Ishikawa (cell line): ENCODE results near the gene ADAMTSL1.

Experiments
- CEBPB ChIP-seq: IDR thresholded peaks from 2 replicates; pipeline ENCODE4 v1.6.1; 2012
- EGR1 ChIP-seq: IDR thresholded peaks from 2 replicates; pipeline ENCODE4 v1.6.1; 2012
- EP300 ChIP-seq: IDR thresholded peaks from 2 replicates; pipeline ENCODE4 v1.6.1; 2012; ENCODE audit warnings: borderline replicate concordance
- FOXM1 ChIP-seq: IDR thresholded peaks from 2 replicates; pipeline ENCODE4 v1.6.1; 2012; ENCODE audit warnings: low read depth, borderline replicate concordance
- MAX ChIP-seq: IDR thresholded peaks from 2 replicates; pipeline ENCODE4 v1.6.1; 2012
- NFIC ChIP-seq: IDR thresholded peaks from 2 replicates; pipeline ENCODE4 v1.6.1; 2012
- RAD21 ChIP-seq: IDR thresholded peaks from 2 replicates; pipeline ENCODE4 v1.6.1; 2012; ENCODE audit warnings: low read depth
- REST ChIP-seq: IDR thresholded peaks from 2 replicates; pipeline ENCODE4 v1.6.1; 2012; ENCODE audit warnings: low read depth, mild to moderate bottlenecking
- TAF1 ChIP-seq: IDR thresholded peaks from 2 replicates; pipeline ENCODE4 v1.6.1; 2012; ENCODE audit warnings: low read depth, mild to moderate bottlenecking
- YY1 ChIP-seq: IDR thresholded peaks from 2 replicates; pipeline ENCODE4 v1.6.1; 2012; ENCODE audit warnings: low read depth

DNA sequence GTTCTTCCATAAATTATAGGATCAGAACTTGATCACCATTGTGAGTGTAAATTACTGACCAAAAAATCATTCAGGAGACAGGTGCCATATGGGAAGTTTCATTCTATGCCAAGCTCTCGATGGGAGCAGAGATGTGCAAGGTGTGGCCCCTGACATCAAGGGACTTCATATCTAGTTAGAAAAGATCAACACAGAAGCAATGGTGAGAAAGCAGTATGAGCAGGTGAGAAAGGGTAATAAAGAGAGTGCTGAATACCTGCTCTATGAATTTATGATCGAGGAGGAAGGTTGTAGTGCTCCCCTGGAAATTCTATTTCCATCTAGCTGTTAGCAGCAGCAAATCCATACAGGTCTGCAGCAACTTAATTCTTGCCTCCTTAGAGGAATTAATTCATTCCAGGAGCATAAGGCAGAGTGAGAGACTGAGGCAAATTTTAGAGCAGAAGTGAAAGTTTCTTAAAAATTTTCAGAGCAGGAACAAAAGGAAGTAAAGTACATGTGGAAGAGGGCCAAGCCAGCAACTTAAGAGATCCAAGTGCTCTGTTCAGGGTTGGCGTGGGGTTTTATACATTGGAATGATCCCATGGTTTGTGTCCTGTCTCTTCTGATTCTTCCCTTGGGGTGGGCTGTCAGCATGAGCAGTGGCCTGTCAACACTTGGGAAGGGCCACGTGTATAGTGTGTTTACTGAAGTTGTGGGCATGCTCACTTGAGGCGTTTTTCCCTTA lies 377.3 kb downstream of the ADAMTSL1 start:
- no peak for TF ChIP-seq YY1
- no peak for TF ChIP-seq REST
- no peak for TF ChIP-seq FOXM1
- no peak for TF ChIP-seq EP300
- TF ChIP-seq MAX = no peak
- no peak for TF ChIP-seq CEBPB
- TF ChIP-seq EGR1 = no peak
- no peak for TF ChIP-seq RAD21
- TF ChIP-seq TAF1 = no peak
- no peak for TF ChIP-seq NFIC
